ENCODE measurements around the gene XRCC5.
"Not testable (repeated sequence)": the region's sequence is repeated elsewhere in the genome, so short reads cannot be mapped to it uniquely, and the experiment has no call there.

The XRCC5 gene

DNA sequence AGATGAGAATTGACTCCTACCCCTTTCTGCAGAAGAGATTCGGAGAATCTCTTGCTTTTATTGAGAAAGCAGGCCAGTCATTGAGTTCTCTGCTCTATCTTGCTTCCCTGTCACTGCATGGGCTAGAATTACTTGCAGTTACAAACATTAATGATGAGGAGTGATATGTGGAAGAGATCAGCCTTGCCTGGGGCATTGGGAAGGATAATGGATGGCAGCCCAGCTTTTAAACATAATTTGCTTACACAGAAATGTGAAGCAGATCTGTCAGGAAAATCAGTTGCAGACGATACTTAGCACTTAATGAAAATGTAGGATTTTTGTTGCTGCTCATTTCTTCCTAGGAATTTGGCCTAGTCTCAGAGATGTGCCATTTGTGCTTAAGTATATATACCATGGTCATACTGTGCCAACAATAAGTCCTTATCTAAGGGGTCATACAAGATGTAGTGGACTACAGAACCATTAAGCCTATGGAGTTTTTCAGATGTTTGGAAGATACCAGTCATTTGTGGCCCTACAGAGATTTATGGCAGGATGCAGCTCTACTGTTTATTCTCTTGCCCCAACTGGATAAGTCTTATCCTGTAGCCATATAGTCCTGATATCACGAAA, 92.7 kb downstream of the XRCC5 start:
- DNase-seq (ENCODE audit: low spot score): no peak

DNA sequence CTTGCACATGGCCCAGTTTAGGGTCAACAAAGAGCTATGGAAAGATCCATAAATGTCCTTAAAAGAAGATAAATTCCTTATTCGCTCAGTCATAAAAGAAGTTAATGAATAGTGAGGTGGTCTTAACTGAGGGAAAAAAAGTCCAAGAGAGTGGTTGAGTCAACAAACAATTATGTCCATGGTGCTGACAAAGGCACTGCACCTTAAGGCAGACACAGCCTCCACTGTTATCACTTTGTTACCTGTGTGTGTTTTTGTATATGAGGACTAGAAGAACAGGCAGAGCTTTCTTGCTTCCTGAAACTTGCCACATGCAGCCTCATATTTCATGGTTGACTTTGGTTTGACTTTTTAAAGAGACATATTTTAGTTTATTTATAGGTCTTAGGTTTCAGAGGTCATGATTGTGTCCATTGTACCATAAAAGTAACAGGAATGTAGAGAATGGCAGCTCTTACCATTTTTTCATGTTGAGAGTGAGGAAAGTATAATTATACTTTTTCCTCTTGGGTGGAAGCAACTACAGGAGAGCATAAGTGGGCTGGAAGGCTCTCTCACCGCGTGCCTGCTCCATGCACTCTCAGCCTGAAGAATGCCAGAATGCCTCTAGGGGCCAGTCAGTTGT, 93.6 kb downstream of the XRCC5 start:
- no peak for DNase-seq (ENCODE audit: low spot score)

DNA sequence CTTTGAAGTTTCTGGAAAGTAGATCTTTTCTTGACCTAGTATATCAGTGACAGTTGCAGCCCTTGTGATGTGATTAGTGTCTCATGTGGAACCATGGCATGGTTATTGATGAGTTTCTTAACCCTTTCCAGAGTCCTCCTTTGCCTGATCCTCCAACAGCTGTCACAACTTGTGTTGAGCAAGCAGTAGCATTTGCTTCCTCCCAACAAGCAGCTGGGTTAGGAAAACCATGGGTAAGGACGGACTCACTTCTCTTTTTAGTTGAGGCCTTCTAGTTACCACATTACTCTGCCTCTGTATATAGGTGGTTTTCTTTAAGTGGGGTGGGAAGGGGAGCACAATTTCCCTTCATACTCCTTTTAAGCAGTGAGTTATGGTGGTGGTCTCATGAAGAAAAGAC, 96.3 kb downstream of the XRCC5 start:
- DNase-seq (ENCODE audit: low spot score): no peak

DNA sequence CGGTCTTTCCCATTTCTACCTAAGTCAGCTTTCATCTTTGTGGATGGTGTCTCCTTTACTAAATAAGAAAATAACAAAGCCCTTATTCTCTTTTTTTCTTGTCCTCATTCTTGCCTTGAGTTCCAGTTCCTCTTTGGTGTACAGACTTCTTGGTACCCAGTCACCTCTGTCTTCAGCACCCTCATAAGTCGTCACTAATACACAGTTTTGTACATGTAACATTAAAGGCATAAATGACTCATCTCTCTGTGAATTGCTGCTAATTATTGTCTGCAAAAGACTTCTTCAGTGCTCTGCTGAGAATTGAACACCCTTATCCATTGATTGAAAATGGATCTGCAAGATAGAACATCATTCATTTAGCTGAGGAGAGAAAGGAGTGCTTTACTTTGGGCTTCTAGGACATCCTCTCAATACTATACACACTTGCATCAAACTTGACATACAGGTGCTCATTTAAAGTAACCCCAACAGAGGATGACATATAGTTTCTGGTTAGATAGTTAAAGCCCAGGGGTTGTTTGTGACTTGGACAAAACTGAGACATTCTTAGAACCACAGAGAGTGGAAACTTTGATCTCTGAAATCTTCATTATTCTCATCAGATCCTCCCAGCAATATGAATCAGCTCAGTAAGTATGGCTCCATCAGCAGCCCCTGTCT, 97.0 kb downstream of the XRCC5 start:
- no peak for DNase-seq (ENCODE audit: low spot score)

DNA sequence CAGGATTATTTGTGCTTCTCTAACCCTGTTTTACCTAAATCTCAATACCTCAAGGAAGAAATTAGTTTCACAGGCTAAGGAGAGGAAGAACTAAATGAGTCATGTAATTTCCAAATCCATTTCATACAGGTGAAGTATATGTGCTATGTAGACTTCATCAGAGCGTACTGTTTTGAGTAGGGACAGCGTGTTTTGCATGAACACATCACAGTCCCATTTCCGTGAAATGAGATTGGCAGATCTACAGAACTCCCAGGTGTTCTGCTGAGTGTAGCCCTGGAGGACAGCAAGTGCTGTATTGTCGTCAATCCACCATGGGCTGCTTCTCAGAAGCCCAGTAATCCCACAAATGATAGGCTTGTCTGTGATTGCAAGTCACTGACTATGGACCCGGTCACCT, 97.7 kb downstream of the XRCC5 start:
- DNase-seq (ENCODE audit: low spot score): no peak

DNA sequence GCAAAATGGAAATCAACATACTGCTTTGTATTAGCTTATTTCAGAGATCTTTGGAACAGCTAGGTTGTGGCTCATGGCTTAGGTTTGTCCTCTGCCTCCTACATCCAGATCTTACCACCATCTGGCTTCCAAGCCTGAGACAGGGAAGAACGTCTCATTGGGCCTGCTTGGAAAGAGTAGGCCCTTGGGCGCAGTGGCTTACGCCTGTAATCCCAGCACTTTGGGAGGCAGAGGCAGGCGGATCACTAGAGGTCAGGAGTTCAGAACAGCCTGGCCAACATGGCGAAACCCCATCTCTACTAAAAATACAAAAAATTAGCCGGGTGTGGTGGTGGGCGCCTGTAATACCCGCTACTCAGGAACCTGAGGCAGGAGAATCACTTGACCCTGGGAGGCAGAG, 99.5 kb downstream of the XRCC5 start:
- DNase-seq (ENCODE audit: low spot score): not testable (repeated sequence)

DNA sequence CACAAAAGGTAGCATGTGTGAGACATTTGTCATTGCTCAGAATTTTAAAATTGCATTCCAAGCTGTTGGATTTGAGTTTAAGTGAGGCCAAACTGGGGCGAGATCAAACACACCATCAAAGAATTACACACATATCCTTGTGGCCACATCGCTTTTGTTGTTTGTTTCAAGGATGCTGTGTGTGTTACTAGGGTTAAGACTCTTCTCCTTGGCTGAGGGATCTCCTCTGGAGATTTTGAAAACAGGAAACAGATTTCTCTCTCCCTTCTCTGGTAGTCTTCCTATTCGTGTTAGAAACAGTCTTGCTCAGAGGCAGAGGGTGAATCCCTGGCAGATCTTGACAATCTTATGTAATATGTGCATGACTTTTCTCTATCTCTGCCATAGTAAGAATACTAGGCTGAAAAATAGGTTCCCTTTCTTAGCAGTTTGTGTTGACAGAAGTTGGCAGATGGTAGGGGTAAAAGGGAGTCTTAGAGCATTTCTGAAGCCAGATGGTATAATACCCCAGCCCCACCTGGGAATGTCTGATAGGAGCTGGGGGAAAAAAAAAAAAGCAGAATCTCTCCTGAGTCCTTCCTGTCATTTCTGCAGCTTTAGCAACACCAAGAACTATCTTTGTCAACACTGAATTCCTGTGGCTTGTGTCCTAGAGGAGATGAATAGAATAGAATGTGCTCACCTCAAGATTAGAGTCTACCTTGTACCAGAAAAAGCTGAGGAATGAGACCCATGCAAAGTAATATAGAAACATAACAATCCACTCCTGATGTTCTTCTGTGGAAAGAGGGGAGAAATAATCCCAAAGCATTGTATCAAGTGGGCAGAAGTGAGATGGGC, 101.8 kb downstream of the XRCC5 start:
- no peak for DNase-seq (ENCODE audit: low spot score)

DNA sequence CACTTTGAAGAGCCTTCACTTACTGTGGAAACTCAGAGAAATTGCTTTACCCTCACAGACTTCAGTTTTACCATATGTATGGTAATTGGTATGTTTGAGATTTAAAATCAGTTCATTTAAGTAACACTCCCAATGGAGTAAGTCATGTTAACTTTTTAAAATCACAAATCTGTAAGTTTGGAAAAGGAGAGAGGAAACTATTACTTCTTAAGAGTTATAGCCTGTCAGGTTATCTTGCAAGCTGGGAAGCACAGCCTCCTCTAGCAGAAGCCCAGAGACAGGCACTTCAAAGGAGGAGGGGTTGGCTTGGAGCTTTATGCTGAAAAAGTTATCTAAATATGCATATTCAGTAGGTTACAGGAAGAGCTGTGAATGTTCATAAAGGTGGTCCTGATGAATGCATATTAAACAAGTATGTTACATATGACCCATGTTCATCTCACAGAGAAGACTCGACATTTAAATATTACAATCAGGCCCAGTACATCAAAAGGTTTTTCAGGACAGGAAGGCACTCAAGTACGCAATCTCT, 102.5 kb downstream of the XRCC5 start:
- DNase-seq (ENCODE audit: low spot score): no peak

DNA sequence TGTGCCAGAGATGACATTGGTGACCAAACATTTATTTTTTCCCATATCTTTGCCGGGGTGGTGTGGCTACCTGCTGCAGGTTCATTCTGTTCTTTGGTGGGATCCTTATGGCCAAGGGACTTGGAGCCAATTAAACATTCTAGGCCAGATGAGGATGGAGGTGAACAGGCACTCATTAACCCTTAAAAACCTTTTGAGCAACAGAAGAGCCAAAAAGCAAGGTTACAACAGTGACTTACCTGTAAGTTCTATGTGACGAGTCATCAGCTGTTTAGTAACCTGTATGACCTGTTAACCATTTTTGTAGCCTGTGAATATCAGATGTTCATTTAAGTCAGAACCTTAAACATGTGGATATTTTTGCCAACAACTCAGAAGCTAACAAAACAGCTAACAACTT, 105.6 kb downstream of the XRCC5 start:
- no peak for DNase-seq (ENCODE audit: low spot score)

DNA sequence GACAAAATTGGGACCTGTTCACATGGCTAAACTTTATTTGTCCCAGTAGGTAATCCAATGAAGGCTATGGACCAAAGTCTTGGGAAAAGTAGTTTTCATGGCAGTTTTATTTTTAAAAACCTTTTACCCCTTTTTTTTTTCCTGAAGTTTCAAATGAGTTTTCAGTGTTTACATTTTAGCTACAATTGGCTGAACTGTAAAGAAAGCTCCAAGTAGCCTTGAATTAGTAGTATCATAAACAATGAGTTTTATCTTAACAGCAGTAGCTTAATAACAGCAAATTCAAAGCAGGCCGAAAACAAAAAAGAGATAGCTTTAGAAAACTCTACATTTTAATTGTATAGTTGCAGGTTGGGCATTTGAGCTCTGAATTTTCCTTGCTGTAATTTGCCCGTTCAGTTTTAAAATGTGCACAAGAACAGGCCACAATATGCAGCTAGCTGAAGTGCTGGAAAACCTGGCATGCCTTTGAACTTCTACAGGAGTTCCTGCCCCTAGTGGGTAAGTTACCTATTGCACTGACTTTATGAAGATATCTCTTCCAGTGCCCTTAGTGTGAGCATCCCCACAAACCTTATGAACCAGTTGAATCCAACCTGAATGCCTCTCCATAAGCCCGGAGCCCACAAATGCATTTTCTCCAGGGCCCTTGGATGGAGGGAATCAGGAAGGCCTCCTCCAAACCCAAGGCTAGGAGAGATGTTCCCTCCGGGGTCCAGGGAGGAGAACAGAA, 106.7 kb downstream of the XRCC5 start:
- DNase-seq (ENCODE audit: low spot score): peak; percentile 56

DNA sequence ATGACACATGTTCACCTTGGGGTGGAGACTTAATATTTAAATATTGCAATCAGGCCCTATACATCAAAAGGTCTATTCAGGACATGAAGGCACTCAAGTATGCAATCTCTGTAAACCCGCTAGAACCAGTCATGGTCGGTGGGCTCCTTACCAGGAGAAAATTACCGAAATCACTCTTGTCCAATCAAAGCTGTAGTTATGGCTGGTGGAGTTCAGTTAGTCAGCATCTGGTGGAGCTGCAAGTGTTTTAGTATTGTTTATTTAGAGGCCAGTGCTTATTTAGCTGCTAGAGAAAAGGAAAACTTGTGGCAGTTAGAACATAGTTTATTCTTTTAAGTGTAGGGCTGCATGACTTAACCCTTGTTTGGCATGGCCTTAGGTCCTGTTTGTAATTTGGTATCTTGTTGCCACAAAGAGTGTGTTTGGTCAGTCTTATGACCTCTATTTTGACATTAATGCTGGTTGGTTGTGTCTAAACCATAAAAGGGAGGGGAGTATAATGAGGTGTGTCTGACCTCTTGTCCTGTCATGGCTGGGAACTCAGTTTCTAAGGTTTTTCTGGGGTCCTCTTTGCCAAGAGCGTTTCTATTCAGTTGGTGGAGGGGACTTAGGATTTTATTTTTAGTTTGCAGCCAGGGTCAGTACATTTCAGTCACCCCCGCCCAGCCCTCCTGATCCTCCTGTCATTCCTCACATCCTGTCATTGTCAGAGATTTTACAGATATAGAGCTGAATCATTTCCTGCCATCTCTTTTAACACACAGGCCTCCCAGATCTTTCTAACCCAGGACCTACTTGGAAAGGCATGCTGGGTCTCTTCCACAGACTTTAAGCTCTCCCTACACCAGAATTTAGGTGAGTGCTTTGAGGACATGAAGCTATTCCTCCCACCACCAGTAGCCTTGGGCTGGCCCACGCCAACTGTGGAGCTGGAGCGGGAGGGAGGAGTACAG, 108.1 kb downstream of the XRCC5 start:
- no peak for DNase-seq (ENCODE audit: low spot score)

DNA sequence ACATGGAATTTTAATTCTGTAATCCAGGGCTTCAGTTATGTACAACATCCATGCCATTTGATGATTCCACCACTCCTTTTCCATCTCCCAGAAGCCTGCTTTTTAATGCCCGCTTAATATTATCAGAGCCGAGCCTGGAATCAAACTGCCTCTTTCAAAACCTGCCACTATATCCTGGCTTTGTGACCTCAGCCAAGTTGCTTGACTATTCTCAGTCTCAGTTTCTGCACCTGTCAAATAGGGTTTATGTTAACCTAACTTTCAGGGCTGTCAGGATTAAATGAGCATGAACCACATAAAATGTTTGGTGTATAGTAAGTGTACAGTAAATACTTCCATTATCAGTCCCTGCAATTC, 108.7 kb downstream of the XRCC5 start:
- DNase-seq (ENCODE audit: low spot score): no peak

DNA sequence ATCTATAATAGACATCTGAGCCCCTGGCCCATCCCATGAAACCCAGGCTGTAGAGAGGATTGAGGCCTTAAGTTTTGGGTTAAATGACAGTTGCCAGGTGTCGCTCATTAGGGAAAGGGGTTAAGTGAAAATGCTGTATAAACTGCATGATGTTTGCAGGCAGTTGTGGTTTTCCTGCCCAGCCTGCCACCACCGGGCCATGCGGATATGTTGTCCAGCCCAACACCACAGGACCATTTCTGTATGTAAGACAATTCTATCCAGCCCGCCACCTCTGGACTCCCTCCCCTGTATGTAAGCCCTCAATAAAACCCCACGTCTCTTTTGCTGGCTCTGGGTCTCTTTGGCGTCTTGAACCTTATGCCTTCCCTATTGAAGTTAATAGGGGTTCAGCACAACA, 110.7 kb downstream of the XRCC5 start:
- DNase-seq (ENCODE audit: low spot score): no peak

DNA sequence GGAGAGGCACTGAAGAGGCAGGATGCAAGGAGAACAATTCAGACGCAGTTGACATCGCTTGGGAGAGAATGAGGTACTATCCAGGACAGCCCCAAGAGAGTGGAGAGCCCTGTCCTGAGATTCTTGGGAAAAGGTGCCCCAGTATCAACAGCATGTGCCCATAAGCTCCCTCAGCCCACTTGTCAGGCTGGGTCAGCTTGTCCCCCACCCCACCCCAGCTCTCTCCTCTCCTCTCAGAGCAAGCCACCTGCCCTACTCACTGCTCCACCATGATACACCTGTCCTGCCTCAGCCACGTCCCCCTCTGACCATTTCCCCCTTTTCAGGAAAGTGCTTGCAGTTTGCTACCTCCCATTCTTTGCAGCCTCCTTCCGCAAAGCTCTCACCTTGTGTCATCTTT, 111.8 kb downstream of the XRCC5 start:
- DNase-seq (ENCODE audit: low spot score): no peak

DNA sequence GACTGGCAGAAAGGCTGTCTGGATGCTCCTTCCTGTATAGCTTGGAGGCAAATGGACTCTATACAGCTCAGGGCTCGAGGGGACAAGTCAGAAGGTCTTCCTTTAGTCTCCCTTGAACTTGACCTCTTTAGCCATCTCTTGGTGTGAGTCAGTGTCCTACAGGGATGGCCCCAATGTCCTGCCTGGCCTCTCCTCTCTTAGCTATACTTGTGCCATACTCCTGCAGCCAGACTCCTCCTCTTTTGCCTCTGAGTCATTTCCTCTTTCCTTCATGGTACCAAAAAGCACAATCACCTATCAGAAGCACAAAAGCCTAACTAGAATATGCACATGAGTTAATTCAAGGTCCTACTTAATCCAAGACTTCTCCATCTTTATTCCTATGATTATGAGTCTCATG, 112.7 kb downstream of the XRCC5 start:
- no peak for DNase-seq (ENCODE audit: low spot score)

DNA sequence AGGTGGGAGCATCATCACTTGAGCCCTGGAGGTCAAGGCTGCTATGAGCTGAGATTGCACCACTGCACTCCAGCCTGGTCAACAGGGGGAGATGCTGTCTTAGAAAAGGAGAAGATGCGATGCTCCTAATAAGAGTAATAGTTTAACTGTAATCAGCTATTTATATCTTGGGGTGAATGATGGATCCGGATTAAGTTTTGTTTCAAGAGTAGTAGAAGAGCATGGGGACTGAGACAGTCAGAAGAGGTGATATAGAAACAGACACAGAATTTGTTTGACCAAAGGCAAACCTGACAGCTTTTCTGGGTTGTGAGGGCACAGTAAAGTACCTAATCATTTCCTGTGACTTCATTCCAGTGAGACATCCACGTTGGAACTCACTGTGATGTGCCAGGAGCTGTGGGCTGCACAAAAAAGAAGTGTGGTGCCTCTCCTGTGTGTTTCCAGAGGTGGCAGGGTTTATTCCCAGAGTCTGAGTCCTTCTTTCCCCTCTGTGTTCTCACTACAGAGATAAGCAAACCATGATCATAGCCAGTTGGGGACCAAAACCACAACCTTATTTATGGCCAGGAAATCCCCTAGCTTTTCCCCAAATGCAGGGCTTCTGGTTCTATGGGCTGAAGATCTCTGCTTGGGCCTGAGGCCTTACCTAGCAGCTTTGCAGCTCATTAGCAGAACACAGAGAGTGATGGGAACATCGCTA, 113.7 kb downstream of the XRCC5 start:
- no peak for DNase-seq (ENCODE audit: low spot score)

DNA sequence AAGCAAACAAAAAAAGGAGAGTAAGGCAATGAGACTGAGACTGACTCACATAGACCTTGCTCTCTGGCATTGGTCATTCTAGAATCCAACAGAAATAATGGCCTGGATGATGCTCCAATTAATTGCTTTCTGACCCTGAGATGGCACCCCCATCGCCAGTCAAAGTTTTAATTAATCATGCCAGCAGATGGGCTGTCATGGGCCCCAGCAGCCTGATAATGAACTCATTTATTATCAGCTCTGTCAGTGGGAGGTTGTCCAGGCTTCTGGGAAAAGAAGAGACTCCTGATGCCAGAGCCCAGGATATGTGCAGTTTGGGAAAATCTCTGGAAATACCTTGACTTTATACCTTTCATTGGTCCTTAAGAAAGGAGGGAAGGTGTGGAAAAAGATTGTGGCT, 115.2 kb downstream of the XRCC5 start:
- no peak for DNase-seq (ENCODE audit: low spot score)

DNA sequence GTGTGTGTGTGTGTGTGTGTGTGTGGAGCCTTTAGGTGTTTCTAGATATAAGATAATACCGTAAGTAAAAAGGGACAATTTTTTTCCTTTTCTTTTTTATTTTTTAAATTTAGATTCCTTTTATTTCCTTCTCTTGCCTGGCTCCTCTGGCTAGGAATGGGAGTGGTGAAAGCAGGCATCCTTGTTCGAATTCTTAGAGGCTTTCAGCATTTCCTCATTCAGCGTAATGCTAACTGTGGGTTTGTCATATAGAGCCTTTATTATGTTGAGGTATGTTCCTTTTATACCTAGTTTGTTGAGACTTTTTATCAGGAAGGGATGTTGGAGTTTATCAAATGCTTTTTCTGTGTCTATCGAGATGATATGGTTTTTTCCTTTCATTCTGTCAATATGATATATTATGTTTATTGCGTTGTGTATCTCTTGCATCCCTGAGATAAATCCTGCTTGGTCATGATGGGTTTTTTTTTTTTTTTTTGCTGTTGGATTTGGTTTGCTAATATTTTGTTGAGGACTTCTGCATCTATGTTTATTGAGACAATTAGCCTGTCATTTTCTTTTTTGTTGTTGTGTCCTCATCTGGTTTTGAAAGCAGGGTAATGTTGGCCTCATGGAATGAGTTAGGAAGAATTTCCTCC, 120.2 kb downstream of the XRCC5 start:
- DNase-seq (ENCODE audit: low spot score): no peak

DNA sequence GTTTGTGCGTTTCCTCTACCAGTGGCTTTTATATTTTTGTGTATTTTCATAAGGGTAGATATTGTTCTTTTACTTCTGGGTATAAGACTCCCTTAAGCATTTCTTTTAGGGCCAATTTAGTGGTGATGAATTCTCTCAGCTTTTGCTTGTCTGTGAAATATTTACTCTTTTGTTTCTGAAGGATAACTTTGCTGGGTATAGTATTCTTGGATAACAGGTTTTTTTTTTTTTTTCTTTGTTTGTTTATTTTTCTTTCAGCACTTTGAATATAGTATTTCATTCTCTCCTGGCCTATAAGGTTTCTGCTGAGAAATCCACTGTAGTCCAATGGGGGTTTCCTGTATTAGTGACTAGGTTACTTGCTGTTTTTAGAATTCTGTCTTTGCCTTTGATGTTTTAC, 122.7 kb downstream of the XRCC5 start:
- no peak for DNase-seq (ENCODE audit: low spot score)

DNA sequence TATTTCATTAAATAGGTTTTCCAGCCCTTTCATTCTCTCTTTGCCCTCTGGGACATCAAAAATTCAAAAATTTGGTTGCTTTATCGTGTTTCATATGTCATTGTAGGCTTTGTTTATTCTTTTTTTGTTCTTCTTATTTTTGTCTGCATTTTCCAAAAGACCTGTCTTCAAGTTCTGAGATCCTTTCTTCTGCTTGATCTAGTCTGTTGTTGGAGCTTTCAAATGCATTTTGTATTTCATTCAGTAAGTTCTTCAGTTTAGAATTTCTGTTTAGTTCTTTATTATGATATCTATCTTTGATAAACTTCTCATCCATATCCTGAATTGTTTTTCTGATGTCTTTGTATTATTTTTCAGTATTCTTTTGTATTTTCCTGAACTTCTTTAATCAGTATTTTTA, 123.6 kb downstream of the XRCC5 start:
- no peak for DNase-seq (ENCODE audit: low spot score)

All from iPS-NIHi11 (cell line).